GM21737 (cell line): ENCODE data around the gene SUPT20H.
A peak's percentile ranks its signal among the peaks of the same experiment; 100 is the strongest.
"Not testable (repeated sequence)": the region's sequence is repeated elsewhere in the genome, so short reads cannot be mapped to it uniquely, and the experiment has no call there.

Source experiments
- ATAC-seq: cut with Tn5 transposase; IDR thresholded peaks from one replicate; pipeline ENCODE4 v1.9.1; 2021; ENCODE audit warnings: mild to moderate bottlenecking, moderate library complexity; ENCODE audit not compliant: unreplicated experiment

The SUPT20H gene

DNA sequence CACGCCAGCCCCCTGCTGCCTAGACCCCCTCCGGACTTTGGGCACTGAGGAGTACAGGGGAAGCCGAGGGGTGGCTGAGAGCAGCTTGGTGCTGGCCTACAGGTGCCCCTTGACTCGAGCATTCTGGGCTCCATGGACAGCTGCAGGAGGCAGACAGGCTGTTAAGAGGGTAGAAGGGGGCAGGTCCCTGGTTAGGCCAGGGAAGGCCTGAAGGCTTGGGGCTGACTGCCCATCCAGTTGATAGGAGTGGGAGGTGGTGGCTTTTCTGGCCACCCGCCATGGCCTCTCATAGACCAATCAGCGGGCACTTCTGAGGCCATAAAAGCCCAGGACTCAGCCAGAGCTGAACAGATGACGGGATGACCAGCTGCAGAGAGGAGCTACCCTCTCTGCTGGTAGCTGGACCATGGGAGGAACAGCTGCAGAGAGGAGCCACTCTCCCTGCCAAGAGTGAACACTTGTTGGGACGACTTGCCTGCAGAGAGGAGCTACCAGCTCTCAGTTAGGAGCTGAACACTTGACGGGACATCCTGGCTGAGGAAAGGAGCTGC is 10.7 kb upstream of the SUPT20H start:
- ATAC-seq: no peak

DNA sequence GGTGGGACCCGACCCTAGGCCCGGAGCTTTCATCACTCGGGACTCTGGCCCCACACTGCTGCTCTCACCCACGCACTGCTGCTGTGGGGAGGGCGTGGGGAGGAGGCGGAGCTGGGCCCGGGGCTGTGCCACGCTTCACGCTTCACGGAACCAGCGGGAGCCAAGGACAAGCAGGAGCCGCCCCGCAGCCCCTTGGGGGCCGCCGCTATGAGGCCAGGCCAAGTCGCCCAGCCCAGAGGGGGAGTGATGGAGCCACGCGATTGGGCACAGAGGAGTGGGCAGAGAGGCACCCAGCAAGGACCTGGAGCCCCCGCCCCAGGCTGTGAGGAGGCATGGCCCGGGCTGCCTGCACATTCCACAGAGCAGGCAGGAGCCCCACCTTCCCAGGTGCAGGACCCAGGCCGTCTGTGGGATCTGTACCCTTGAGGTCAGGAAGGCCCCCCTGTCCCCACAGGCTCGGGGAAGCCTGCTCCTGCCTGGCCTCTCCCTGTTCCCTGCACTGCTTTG is 10.2 kb upstream of the SUPT20H start:
- ATAC-seq: no peak

DNA sequence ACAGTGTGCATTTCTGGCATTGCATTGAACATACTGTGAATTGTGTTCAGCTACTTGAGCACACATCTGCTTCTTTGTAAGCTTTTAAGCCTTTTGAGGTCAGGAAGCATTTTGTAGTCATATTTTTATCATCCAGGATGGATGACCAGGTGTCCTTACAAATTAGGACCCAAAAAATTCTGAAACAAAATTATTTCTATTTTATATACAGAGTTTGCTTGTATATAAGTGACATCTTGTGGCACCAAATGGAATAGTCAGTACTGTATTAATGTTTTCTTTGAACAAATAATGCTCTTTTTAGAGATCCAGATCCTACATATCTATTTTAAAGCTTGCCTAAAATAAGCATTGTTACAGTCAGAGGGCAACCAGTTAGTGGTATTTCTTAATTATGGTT is 9.5 kb upstream of the SUPT20H start:
- no peak for ATAC-seq

DNA sequence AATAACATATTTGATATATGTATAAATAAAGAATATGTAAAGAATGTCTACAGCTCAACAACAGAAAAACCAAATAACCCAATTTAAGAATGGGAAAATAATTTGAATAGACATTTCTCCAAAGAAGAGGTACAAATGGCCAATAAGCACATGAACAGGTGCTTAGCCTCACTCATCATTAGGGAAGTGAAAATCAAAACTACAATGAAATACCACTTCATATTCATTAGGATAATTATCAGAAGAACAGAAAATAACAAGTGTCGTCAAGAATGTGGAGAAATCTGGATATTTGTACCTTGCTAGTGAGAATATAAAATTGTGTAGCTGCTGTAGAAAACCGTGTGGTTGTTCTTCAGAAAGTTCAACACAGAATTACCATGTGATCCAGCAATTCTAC is 8.4 kb upstream of the SUPT20H start:
- ATAC-seq: no peak

DNA sequence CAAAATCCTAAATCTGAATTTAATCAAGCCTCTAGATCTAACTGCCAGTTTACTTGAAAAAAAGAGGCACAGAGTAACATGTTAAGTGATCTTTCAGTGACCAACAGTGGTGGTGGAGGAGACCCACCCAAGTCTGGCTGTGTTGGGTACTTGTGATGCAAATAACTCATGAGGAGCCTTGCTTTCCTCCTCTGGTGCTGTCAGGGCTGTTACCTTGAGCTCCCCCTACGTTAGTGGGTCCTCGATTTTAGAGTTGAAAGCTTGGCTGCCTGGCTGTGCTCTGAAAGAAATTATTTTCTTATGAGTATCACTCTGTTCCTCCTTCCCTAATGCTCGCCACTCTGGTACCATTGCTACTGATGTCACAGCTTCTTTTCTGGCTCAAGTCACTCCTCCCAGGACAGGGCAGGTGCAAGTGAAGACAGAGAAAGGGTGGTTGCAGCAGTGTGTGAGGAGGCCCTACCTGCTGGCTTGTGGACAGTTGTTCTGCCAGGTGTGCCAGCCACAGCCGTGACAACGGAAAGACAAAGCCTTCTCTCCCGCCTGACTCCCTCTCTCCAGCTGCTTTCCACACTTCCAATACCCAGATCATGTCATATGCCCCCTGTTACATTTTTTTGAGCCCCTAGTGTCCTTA is 6.5 kb upstream of the SUPT20H start:
- no peak for ATAC-seq

DNA sequence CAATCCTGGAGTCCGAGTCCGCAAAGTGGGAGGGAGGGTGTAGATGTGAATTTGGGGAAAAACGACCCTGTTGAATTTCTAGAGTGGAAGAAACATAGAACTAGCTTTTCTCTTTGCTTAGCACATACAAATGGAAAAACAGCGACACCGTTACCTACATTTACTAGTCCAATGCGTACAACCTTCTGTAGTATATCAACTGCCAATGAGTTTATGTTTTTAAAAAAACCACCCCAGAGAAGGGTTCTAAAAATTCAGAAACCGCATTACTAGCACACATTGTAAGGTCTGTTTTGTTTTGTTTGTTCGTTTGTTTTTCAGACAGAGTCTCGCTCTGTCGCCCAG is 332 bp upstream of the SUPT20H start:
- ATAC-seq: peak; percentile 12

DNA sequence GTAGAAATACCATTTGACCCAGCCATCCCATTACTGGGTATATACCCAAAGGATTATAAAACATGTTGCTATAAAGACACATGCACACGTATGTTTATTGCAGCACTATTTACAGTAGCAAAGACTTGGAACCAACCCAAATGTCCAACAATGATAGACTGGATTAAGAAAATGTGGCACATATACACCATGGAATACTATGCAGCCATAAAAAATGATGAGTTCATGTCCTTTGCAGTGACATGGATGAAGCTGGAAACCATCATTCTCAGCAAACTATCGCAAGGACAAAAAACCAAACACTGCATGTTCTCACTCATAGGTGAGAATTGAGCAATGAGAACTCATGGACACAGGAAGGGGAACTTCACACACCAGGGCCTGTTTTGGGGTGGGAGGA is 3.3 kb downstream of the SUPT20H start:
- ATAC-seq: not testable (repeated sequence)

DNA sequence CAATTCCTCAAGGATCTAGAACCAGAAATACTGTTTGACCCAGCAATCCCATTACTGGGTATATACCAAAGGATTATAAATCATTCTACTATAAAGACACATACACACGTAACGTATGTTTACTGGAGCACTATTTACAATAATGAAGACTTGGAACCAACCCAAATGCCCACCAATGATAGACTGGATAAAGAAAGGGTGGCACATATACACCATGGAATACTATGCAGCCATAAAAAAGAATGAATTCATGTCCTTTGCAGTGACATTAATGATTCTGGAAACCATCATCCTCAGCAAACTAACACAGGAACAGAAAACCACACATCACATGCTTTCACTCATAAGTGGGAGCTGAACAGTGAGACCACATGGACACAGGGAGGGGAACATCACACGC is 6.4 kb downstream of the SUPT20H start:
- ATAC-seq: not testable (repeated sequence)

DNA sequence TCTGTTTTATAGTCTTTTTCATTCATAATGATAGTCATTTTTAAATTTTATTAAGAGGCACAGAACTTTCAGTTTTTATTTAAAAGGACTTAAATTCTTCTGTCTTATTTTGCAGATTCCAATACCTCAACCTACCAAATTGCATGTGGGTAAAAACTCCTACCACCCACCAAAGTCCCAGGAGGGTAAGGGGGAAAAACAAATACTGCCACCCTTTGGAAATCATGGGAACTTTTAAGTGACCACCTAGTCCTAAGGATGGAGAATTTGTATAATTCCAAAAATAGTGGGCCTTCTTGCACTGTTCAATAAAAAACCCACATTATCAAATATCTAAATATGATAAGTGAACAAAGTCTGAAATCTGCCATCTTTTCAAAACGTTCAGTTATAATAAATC is 9.7 kb downstream of the SUPT20H start:
- ATAC-seq: no peak

DNA sequence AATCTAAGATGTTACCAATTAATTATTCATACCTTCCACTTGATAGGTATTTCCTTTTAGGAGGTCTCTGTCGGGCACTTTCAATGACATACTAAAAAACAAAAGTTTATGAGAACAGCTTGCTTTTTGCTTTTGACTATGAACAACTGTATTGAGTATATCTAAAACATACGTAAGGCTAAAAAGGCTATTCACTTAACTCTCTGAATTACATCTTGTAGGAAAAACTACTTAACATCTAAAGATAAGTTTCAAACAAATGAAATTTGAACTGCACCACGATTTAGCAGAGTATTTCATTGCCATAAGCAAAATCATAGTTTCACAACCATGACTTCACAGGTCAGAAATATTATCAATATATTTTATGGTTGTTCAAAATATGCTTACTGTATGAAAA is 11.6 kb downstream of the SUPT20H start:
- no peak for ATAC-seq

DNA sequence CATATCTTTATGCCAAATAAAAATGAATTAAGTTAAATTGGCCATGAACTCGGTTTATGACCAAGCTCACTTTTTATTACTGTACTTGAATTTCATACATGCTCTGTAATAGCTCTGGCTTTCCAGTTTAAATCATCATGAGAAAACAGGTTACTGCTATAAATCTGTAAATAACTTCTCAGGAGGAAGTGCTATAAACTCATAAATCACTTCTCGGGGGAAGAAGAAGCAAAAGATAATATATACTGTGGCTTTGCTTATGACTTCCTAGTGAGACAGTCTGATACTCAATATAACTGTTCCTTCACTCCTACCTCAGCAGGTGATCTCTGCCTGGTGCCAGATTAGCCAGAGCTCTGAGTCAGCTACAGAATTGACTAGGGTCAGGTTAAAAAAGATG is 12.5 kb downstream of the SUPT20H start:
- ATAC-seq: no peak

DNA sequence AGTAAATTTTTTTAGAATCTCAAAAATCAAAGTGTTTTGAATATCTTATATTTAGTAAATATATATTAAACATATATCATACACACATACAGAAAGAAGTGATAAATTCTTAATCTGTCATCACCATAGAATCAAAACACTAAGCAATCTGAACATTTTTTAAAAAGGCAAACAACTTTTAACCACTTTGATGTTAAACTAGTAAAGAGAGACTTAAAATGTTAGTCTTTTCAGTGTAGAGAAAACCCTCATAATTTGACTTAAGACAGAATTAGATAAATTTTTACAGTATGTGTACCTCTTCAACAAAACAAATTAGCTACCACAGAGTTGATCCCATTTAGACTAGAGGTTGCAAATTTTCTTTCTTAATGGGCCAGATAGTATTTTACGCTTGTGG is 13.4 kb downstream of the SUPT20H start:
- no peak for ATAC-seq

DNA sequence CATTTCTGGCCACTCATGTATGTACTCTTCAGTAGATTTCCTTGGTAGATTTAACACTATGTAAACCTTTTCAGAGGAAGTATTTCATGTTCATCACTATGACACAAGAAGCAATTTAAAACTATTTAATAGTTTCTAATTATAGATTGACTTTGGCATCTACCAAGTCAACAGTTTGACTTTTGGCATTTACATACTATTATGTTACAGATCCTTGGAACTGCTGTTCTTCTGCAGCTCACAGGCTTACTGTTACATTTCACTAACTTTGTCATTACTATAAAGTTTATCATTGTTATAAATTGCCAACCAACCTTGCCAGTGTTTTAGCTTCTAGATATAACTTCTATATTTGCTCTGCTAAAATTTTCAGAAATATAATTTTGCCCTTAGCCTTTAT is 18.7 kb downstream of the SUPT20H start:
- no peak for ATAC-seq

DNA sequence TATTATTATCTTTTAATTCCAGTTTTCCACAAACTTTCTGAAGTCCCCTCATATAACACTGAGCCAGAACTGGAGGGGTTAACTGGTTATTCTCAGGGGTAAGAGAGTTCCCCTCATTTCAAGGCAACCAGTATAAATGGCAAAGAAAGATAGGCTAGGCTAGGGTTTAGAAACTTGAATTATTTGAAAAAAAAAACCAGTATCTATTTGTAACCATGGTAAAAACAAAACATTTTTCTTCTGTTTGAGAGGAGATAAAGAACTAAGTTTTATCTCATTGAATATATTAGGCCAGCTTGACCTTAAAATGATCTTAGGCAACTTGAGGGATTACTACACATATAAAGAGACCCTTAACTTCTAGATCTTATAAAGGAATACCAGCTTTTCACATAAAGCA is 19.6 kb downstream of the SUPT20H start:
- no peak for ATAC-seq

DNA sequence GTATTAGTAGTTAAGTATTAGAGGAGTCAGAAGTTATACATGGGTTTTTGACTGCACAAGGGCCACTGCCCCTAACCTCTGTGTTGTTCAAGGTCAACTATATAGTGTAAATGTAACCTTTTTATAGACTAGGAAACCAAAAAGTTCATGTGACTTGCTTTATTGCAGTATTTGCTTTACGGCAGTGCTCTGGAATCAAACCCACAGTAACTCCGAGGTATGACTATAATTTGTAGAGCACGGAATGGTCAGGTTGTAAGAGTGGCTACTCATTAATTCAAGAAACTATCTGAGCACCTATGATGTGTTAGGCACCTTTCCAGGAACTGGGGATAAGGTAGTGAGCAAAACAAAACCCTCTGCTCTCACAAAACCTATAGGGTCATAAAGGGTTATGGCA is 22.2 kb downstream of the SUPT20H start:
- ATAC-seq: no peak

DNA sequence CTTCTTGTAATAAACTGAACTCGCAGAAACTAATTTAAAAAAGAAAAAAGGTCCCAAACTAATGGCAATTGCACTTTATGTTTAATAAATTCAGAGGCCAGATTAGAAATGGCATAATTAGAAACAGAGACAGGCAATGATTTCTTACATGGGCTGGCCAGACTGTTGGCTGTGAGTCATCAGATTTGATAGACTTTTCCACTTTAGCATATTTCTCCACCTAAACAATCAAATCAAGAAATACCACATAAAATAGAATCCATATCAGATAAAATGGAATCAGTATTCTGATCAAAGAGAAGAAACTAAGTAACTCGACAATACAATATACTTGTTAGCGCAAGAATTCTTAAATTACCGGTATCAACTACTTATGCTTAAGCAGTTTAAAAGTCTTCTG is 29.9 kb downstream of the SUPT20H start:
- ATAC-seq: no peak

DNA sequence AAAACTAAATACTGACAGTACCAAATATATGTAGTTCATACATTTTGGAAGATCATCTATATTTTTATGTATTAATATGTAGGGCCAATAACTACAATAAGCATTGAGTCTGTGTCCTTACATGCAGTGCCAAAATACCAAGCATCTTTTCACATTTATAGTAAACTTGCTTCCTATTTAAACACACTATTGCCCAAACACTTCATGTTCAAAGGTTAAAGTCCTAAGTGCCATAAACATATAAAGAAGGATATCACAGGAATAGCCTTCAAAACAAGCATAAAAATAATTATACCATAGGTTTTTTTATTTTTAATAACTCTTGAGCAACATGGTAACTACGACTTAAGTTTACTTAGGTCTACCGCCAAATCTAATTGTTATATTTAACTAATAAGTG is 31.8 kb downstream of the SUPT20H start:
- ATAC-seq: no peak

DNA sequence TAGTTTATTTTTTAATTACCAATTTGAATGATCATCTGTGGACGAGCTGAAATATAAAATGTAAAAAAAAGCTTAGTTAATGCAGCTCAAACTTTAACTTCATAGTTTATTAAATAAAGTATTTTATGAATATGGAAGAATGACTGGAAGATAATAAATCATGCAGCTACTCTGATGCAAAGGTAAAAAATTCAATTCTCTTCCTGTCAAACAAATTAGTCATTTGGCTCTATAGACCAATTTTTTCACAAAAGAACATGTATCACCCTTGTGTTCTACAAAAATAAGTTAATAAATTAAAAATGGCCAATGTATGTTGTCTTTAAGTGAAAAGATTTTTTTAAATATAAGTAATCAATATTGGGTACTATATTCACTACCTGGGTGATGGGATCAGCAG is 32.7 kb downstream of the SUPT20H start:
- no peak for ATAC-seq

DNA sequence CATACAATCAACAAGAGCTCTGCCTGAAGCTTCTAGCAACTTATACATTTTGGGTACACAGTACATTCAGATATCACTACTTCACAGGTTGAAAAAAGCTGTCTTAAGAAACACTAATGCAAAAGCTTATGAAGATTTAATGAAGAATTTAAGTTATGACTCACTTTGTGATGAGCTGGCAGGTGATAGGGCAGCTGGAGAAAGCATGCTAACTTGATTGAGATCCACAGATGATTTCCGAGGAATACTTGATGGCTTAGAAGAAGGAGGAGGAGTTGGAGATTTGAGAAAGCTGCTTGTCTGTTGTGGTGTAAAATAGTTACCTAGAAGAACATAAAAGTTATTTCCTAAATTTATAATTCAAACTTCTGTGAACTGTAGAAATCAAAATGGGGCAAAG is 35.6 kb downstream of the SUPT20H start:
- ATAC-seq: no peak

DNA sequence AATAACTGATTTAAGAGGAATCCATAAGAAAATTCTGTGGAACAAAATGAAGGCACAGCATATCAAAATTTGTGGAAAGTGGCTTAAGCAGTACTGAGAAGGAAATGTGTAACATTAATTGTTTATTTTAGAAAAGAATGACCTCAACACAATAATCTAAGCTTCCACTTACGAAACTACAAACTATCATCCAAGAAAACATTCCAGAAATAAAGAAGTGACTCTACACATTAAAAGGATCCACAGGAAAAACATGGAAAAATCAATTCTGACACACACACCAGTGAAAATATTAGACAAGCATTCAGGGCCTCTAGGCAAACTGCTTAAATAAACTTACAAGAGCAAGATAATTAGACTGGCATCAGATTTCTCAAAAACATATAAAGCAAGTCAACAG is 44.9 kb downstream of the SUPT20H start:
- ATAC-seq: no peak

DNA sequence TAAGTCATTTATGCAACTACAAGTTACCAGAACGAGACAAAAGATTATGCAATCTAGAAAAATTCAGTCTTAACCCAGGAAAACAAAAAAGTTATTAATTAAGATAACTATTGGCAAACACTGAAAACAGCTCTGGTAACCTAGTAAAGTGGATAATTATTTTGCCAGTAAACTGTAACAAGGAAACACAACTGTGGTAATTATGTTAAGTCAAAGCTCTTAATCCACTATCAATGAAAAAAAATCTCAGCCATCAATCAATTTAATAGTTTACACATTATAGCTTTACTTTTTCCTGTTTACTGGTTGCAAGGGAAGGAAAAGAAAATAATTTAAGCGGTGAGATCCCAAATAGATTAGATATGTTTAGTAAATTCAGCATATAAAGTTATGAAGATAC is 47.7 kb downstream of the SUPT20H start:
- ATAC-seq: no peak

DNA sequence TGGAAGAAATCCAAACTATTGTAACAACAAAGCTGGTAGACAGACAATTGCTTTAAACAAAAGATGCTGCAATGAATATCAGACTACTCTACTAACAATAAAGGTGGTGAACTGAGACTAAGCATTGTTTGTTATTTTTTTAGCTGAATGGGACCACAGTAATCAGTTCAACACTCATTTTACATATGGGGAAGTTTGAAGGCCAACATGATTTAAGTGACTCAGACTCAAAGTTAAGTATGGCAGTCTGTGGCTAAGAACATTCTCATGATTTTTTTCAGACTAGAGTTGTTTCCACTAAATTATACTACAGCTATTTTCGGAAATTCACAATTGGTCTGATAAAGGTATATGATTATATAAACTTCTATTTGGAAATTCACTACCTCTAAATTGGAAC is 48.5 kb downstream of the SUPT20H start:
- no peak for ATAC-seq

DNA sequence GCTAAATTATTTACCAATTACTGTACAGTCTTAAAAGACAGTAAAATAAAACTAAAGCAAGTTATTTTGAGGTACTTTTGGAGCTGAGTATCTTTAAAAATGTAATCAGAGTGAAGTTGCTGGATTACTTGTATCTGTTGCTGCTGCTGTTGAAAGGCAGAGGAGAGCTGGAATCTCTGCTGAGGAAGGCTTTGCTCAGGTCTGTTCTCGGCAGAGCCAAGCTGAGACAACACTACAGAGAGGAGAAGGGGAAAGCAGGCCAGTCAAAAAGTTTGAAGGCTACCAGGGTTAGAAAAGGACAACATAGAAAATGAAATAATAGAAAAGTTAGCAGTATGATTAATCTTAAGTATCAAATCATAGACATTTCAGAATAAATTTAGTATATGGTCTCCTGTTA is 49.1 kb downstream of the SUPT20H start:
- no peak for ATAC-seq
